ENCODE results near the gene PRKCZ. TPM values are rescaled to one million over a fixed set of nuclear protein-coding genes. Genes with fewer than 3 reads are reported as not detected.
"Not testable (repeated sequence)": the region's sequence is repeated elsewhere in the genome, so short reads cannot be mapped to it uniquely, and the experiment has no call there.

The PRKCZ gene
- total RNA-seq, 1 donor from 2014 or later, result 41.6 TPM

- no peak for DNase-seq (ENCODE audit: low spot score)
Observed at GRCh38 chr1:2084306-2084705, 34.1 kb downstream of the PRKCZ start.

GRCh38 chr1:2085080-2085479 is 34.9 kb downstream of the PRKCZ start:
- DNase-seq (ENCODE audit: low spot score), result no peak

- no peak for DNase-seq (ENCODE audit: low spot score)
Observed at GRCh38 chr1:2086446-2087078, 36.4 kb downstream of the PRKCZ start.

- no peak for DNase-seq (ENCODE audit: low spot score)
Observed at GRCh38 chr1:2087766-2088165, 37.6 kb downstream of the PRKCZ start.

- DNase-seq (ENCODE audit: low spot score), result no peak
Observed at GRCh38 chr1:2088458-2088857, 38.2 kb downstream of the PRKCZ start.

- DNase-seq (ENCODE audit: low spot score), result no peak
Observed at GRCh38 chr1:2089051-2089450, 38.8 kb downstream of the PRKCZ start.

- no peak for DNase-seq (ENCODE audit: low spot score)
Observed at GRCh38 chr1:2090216-2090890, 40.1 kb downstream of the PRKCZ start.

GRCh38 chr1:2091611-2092604 is 41.7 kb downstream of the PRKCZ start:
- no peak for DNase-seq (ENCODE audit: low spot score)

- no peak for DNase-seq (ENCODE audit: low spot score)
Observed at GRCh38 chr1:2093055-2093454, 42.8 kb downstream of the PRKCZ start.

- DNase-seq (ENCODE audit: low spot score), result no peak
Observed at GRCh38 chr1:2093636-2094035, 43.4 kb downstream of the PRKCZ start.

- DNase-seq (ENCODE audit: low spot score), result not testable (repeated sequence)
Observed at GRCh38 chr1:2094269-2095158, 44.3 kb downstream of the PRKCZ start.

- DNase-seq (ENCODE audit: low spot score), result no peak
Observed at GRCh38 chr1:2095394-2095793, 45.2 kb downstream of the PRKCZ start.

GRCh38 chr1:2095981-2096736 is 45.9 kb downstream of the PRKCZ start:
- DNase-seq (ENCODE audit: low spot score), result no peak

- DNase-seq (ENCODE audit: low spot score), result no peak
Observed at GRCh38 chr1:2097386-2098300, 47.4 kb downstream of the PRKCZ start.

GRCh38 chr1:2098301-2098698 is 48.1 kb downstream of the PRKCZ start:
- no peak for DNase-seq (ENCODE audit: low spot score)

- no peak for DNase-seq (ENCODE audit: low spot score)
Observed at GRCh38 chr1:2098839-2099785, 48.9 kb downstream of the PRKCZ start.

- no peak for DNase-seq (ENCODE audit: low spot score)
Observed at GRCh38 chr1:2099886-2100779, 49.9 kb downstream of the PRKCZ start.

GRCh38 chr1:2100780-2101108 is 50.5 kb downstream of the PRKCZ start:
- DNase-seq (ENCODE audit: low spot score), result no peak
